ENCODE measurements around the gene CDC40.

- TF ChIP-seq CTCF (IDR thresholded peaks at IDR 0.05; ENCODE audit: insufficient read depth, low read length, poor library complexity, severe bottlenecking), result no peak
- TF ChIP-seq EZH2phosphoT487 (conservative IDR thresholded peaks at IDR 0.05; ENCODE audit: low read length), result no peak
Observed at GRCh38 chr6:110239526-110240274, 59.5 kb downstream of the CDC40 start.

Data from SU-DHL-6 (cell line).